Endothelial cell (in vitro differentiated cells): ENCODE data around the gene KRT80. TPM values are rescaled to one million over a fixed set of nuclear protein-coding genes. Genes with fewer than 3 reads are reported as not detected.

ENCODE experiments used
- DNase-seq: peaks from one replicate; pipeline ENCODE4 v3.0.0; 2021; ENCODE audit warnings: low spot score
- H3K27ac Mint-ChIP-seq: one replicate; pipeline ENCODE4 v1.8.0; 2021; ENCODE audit warnings: mixed read lengths, inconsistent platforms; ENCODE audit not compliant: unreplicated experiment
- H3K27me3 Mint-ChIP-seq: one replicate; pipeline ENCODE4 v1.8.0; 2021; ENCODE audit warnings: mild to moderate bottlenecking, moderate library complexity, mixed read lengths, inconsistent platforms; ENCODE audit not compliant: unreplicated experiment
- H3K36me3 Mint-ChIP-seq: one replicate; pipeline ENCODE4 v1.8.0; 2021; ENCODE audit warnings: mild to moderate bottlenecking, low read depth, mixed read lengths, inconsistent platforms; ENCODE audit not compliant: unreplicated experiment
- H3K4me1 Mint-ChIP-seq: one replicate; pipeline ENCODE4 v1.8.0; 2021; ENCODE audit warnings: mild to moderate bottlenecking, mixed read lengths, inconsistent platforms; ENCODE audit not compliant: unreplicated experiment
- H3K4me3 Mint-ChIP-seq: one replicate; pipeline ENCODE4 v1.8.0; 2021; ENCODE audit warnings: mild to moderate bottlenecking, mixed read lengths, inconsistent platforms; ENCODE audit not compliant: unreplicated experiment
- H3K9me3 Mint-ChIP-seq: one replicate; pipeline ENCODE4 v1.8.0; 2021; ENCODE audit warnings: mixed read lengths, inconsistent platforms; ENCODE audit not compliant: unreplicated experiment
- CTCF ChIP-seq: fragments of 200-600 bp; sonication (generic); IDR thresholded peaks from one replicate; pipeline ENCODE4 v1.5.0; 2021; ENCODE audit warnings: antibody characterized with exemption; ENCODE audit not compliant: unreplicated experiment
- total RNA-seq: library from RNA; stranded (reverse); fragmentation: NEBNext Ultra II Directional; extraction: Animal tissue kit (Norgen Biotek cat#: 25700); gene quantifications from one replicate; pipeline ENCODE4 v1.2.1, GENCODE V29; 2021; ENCODE audit not compliant: unreplicated experiment

Gene KRT80
- total RNA-seq, 1 donor from 2014 or later: 1.5 TPM

GRCh38 chr12:52172956-52173355 lies 18.9 kb downstream of the KRT80 start:
- no peaks in the 10 kb centered on the region for H3K36me3 Mint-ChIP-seq
- no peaks in the 10 kb centered on the region for H3K9me3 Mint-ChIP-seq
- peaks cover 13% of the 10 kb centered on the region for H3K27me3 Mint-ChIP-seq
- peaks cover 28% of the 10 kb centered on the region for H3K4me1 Mint-ChIP-seq
- H3K4me3 Mint-ChIP-seq: no peak overlapping the region
- H3K27ac Mint-ChIP-seq: no peak overlapping the region
- no peak for TF ChIP-seq CTCF
- DNase-seq: no peak

- Mint-ChIP-seq H3K27ac (no peak overlapping the region), H3K36me3 (no peaks in the 10 kb centered on the region), H3K4me3 (no peak overlapping the region), H3K9me3 (no peaks in the 10 kb centered on the region), H3K4me1 (peaks cover 25% of the 10 kb centered on the region), H3K27me3 (peaks cover 9% of the 10 kb centered on the region)
- peak; percentile 53 for DNase-seq
- peak; percentile 30 for TF ChIP-seq CTCF
Measured at GRCh38 chr12:52171950-52172512, 19.8 kb downstream of the KRT80 start.

GRCh38 chr12:52170827-52171226 lies 21.0 kb downstream of the KRT80 start:
- H3K36me3 Mint-ChIP-seq: no peaks in the 10 kb centered on the region
- peaks cover 6% of the 10 kb centered on the region for H3K27me3 Mint-ChIP-seq
- no peak for TF ChIP-seq CTCF
- no peak for DNase-seq
- peaks cover 30% of the 10 kb centered on the region for H3K4me1 Mint-ChIP-seq
- no peak overlapping the region for H3K27ac Mint-ChIP-seq
- H3K4me3 Mint-ChIP-seq: no peak overlapping the region
- no peaks in the 10 kb centered on the region for H3K9me3 Mint-ChIP-seq

GRCh38 chr12:52169886-52170285 lies 21.9 kb downstream of the KRT80 start:
- no peaks in the 10 kb centered on the region for H3K36me3 Mint-ChIP-seq
- no peak for DNase-seq
- H3K27ac Mint-ChIP-seq: no peak overlapping the region
- peaks cover 30% of the 10 kb centered on the region for H3K4me1 Mint-ChIP-seq
- TF ChIP-seq CTCF: no peak
- H3K9me3 Mint-ChIP-seq: no peaks in the 10 kb centered on the region
- no peak overlapping the region for H3K4me3 Mint-ChIP-seq
- H3K27me3 Mint-ChIP-seq: peaks cover 3% of the 10 kb centered on the region

GRCh38 chr12:52168019-52168717 lies 23.6 kb downstream of the KRT80 start:
- no peaks in the 10 kb centered on the region for H3K9me3 Mint-ChIP-seq
- no peak overlapping the region for H3K27ac Mint-ChIP-seq
- TF ChIP-seq CTCF: no peak
- peaks cover 4% of the 10 kb centered on the region for H3K27me3 Mint-ChIP-seq
- DNase-seq: no peak
- H3K4me1 Mint-ChIP-seq: peaks cover 36% of the 10 kb centered on the region
- no peak overlapping the region for H3K4me3 Mint-ChIP-seq
- H3K36me3 Mint-ChIP-seq: no peaks in the 10 kb centered on the region
